ENCODE results near the gene ST6GALNAC3.

DNA sequence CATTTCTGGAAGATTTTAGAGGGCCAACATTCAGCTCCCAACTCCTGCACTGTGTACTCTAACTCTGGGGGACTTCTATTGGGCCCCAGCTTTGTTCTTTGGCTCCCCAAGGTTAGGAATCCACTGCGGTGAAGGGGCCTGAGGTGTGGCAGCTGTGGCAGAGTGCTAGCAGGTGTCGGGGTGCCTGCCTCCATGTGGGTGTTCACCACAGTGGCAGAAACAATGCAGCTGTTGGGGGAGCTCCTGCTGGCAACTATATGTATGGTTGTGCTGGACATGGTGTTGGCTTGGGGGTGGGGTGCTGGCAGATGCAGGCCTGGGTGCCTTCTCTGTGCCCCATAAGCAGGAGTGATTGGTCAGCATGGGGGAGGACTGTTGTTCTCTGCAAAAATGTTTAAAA lies 95.5 kb downstream of the ST6GALNAC3 start:
- no peak for TF ChIP-seq POLR2A (IDR thresholded peaks at IDR 0.05)
- TF ChIP-seq, protein P1, sequence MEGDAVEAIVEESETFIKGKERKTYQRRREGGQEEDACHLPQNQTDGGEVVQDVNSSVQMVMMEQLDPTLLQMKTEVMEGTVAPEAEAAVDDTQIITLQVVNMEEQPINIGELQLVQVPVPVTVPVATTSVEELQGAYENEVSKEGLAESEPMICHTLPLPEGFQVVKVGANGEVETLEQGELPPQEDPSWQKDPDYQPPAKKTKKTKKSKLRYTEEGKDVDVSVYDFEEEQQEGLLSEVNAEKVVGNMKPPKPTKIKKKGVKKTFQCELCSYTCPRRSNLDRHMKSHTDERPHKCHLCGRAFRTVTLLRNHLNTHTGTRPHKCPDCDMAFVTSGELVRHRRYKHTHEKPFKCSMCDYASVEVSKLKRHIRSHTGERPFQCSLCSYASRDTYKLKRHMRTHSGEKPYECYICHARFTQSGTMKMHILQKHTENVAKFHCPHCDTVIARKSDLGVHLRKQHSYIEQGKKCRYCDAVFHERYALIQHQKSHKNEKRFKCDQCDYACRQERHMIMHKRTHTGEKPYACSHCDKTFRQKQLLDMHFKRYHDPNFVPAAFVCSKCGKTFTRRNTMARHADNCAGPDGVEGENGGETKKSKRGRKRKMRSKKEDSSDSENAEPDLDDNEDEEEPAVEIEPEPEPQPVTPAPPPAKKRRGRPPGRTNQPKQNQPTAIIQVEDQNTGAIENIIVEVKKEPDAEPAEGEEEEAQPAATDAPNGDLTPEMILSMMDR (IDR thresholded peaks at IDR 0.05) = no peak
